ENCODE results near the gene SASH3. TPM values are rescaled to one million over a fixed set of nuclear protein-coding genes. Genes with fewer than 3 reads are reported as not detected.

Gene SASH3
- total and polyA plus RNA-seq, 2 donors: 2.6 to 6.4 TPM

- WGBS: 93% methylated on average over 4 of the region's 4 CpGs
- H3K27ac ChIP-seq (ENCODE audit: low read depth): no peak overlapping the region
These were observed 32.2 kb upstream of the SASH3 start for GRCh38 chrX:129747533-129747932.

GRCh38 chrX:129748305-129748704, 31.4 kb upstream of the SASH3 start:
- no peak overlapping the region for H3K4me3 ChIP-seq (ENCODE audit: low read depth, low read length)
- no peak for DNase-seq (ENCODE audit: extremely low spot score)
- no peak overlapping the region for H3K27ac ChIP-seq (ENCODE audit: low read depth)
- WGBS: 54% methylated on average over 4 of the region's 4 CpGs
- no peaks in the 10 kb centered on the region for H3K4me1 ChIP-seq (ENCODE audit: insufficient read depth)
- no peaks in the 10 kb centered on the region for H3K36me3 ChIP-seq (ENCODE audit: insufficient read depth)

More at GRCh38 chrX:129747533-129747932, 32.2 kb upstream of the SASH3 start:
- H3K36me3 ChIP-seq (ENCODE audit: insufficient read depth): no peaks in the 10 kb centered on the region
- no peak overlapping the region for H3K4me3 ChIP-seq (ENCODE audit: low read depth, low read length)
- H3K4me1 ChIP-seq (ENCODE audit: insufficient read depth): no peaks in the 10 kb centered on the region
- no peak for DNase-seq (ENCODE audit: extremely low spot score)

GRCh38 chrX:129749069-129749468, 30.7 kb upstream of the SASH3 start:
- WGBS: 43% methylated on average over 2 of the region's 2 CpGs
- no peaks in the 10 kb centered on the region for H3K4me1 ChIP-seq (ENCODE audit: insufficient read depth)
- H3K27ac ChIP-seq (ENCODE audit: low read depth): no peak overlapping the region
- H3K4me3 ChIP-seq (ENCODE audit: low read depth, low read length): no peak overlapping the region
- H3K36me3 ChIP-seq (ENCODE audit: insufficient read depth): no peaks in the 10 kb centered on the region
- no peak for DNase-seq (ENCODE audit: extremely low spot score)

GRCh38 chrX:129750971-129751370, 28.8 kb upstream of the SASH3 start:
- no peaks in the 10 kb centered on the region for H3K4me1 ChIP-seq (ENCODE audit: insufficient read depth)
- no peak overlapping the region for H3K27ac ChIP-seq (ENCODE audit: low read depth)
- WGBS: 96% methylated on average over 8 of the region's 8 CpGs
- H3K4me3 ChIP-seq (ENCODE audit: low read depth, low read length): no peak overlapping the region
- no peak for DNase-seq (ENCODE audit: extremely low spot score)
- no peaks in the 10 kb centered on the region for H3K36me3 ChIP-seq (ENCODE audit: insufficient read depth)

GRCh38 chrX:129754056-129755024, 25.4 kb upstream of the SASH3 start:
- DNase-seq (ENCODE audit: extremely low spot score): no peak
- no peak overlapping the region for H3K27ac ChIP-seq (ENCODE audit: low read depth)
- 51% methylated on average over 22 of the region's 22 CpGs for WGBS
- no peaks in the 10 kb centered on the region for H3K36me3 ChIP-seq (ENCODE audit: insufficient read depth)
- H3K4me3 ChIP-seq (ENCODE audit: low read depth, low read length): no peak overlapping the region
- no peaks in the 10 kb centered on the region for H3K4me1 ChIP-seq (ENCODE audit: insufficient read depth)

GRCh38 chrX:129755779-129756650, 23.7 kb upstream of the SASH3 start:
- WGBS: 87% methylated on average over 18 of the region's 18 CpGs
- Histone ChIP-seq H3K27ac (ENCODE audit: low read depth) (no peak overlapping the region), H3K36me3 (ENCODE audit: insufficient read depth) (no peaks in the 10 kb centered on the region), H3K4me3 (ENCODE audit: low read depth, low read length) (no peak overlapping the region), H3K4me1 (ENCODE audit: insufficient read depth) (no peaks in the 10 kb centered on the region)
- DNase-seq (ENCODE audit: extremely low spot score): no peak

GRCh38 chrX:129759576-129760061, 20.1 kb upstream of the SASH3 start:
- 51% methylated on average over 14 of the region's 14 CpGs for WGBS
- no peak for DNase-seq (ENCODE audit: extremely low spot score)
- Histone ChIP-seq H3K36me3 (ENCODE audit: insufficient read depth) (no peaks in the 10 kb centered on the region), H3K4me3 (ENCODE audit: low read depth, low read length) (no peak overlapping the region), H3K27ac (ENCODE audit: low read depth) (no peak overlapping the region), H3K4me1 (ENCODE audit: insufficient read depth) (no peaks in the 10 kb centered on the region)

GRCh38 chrX:129760155-129760554, 19.6 kb upstream of the SASH3 start:
- H3K36me3 ChIP-seq (ENCODE audit: insufficient read depth): no peaks in the 10 kb centered on the region
- H3K4me1 ChIP-seq (ENCODE audit: insufficient read depth): no peaks in the 10 kb centered on the region
- no peak for DNase-seq (ENCODE audit: extremely low spot score)
- 67% methylated on average over 9 of the region's 9 CpGs for WGBS
- H3K27ac ChIP-seq (ENCODE audit: low read depth): no peak overlapping the region
- H3K4me3 ChIP-seq (ENCODE audit: low read depth, low read length): no peak overlapping the region

- no peaks in the 10 kb centered on the region for H3K36me3 ChIP-seq (ENCODE audit: insufficient read depth)
- H3K4me3 ChIP-seq (ENCODE audit: low read depth, low read length): no peak overlapping the region
- 95% methylated on average over 6 of the region's 6 CpGs for WGBS
- no peak for DNase-seq (ENCODE audit: extremely low spot score)
- H3K4me1 ChIP-seq (ENCODE audit: insufficient read depth): no peaks in the 10 kb centered on the region
- H3K27ac ChIP-seq (ENCODE audit: low read depth): no peak overlapping the region
These were observed 18.8 kb upstream of the SASH3 start for GRCh38 chrX:129760981-129761380.

GRCh38 chrX:129761596-129761995, 18.2 kb upstream of the SASH3 start:
- DNase-seq (ENCODE audit: extremely low spot score): no peak
- no peaks in the 10 kb centered on the region for H3K4me1 ChIP-seq (ENCODE audit: insufficient read depth)
- H3K36me3 ChIP-seq (ENCODE audit: insufficient read depth): no peaks in the 10 kb centered on the region
- H3K4me3 ChIP-seq (ENCODE audit: low read depth, low read length): no peak overlapping the region
- H3K27ac ChIP-seq (ENCODE audit: low read depth): no peak overlapping the region
- WGBS: 96% methylated on average over 4 of the region's 4 CpGs

GRCh38 chrX:129762448-129762847, 17.3 kb upstream of the SASH3 start:
- Histone ChIP-seq H3K36me3 (ENCODE audit: insufficient read depth) (no peaks in the 10 kb centered on the region), H3K4me1 (ENCODE audit: insufficient read depth) (no peaks in the 10 kb centered on the region), H3K4me3 (ENCODE audit: low read depth, low read length) (no peak overlapping the region), H3K27ac (ENCODE audit: low read depth) (no peak overlapping the region)
- 95% methylated on average over 3 of the region's 3 CpGs for WGBS
- DNase-seq (ENCODE audit: extremely low spot score): no peak

GRCh38 chrX:129763666-129764065, 16.1 kb upstream of the SASH3 start:
- no peak overlapping the region for H3K4me3 ChIP-seq (ENCODE audit: low read depth, low read length)
- H3K36me3 ChIP-seq (ENCODE audit: insufficient read depth): no peaks in the 10 kb centered on the region
- H3K27ac ChIP-seq (ENCODE audit: low read depth): no peak overlapping the region
- H3K4me1 ChIP-seq (ENCODE audit: insufficient read depth): no peaks in the 10 kb centered on the region
- no peak for DNase-seq (ENCODE audit: extremely low spot score)

- WGBS: 96% methylated on average over 8 of the region's 8 CpGs
- no peak overlapping the region for H3K4me3 ChIP-seq (ENCODE audit: low read depth, low read length)
- no peak overlapping the region for H3K27ac ChIP-seq (ENCODE audit: low read depth)
- DNase-seq (ENCODE audit: extremely low spot score): no peak
- no peaks in the 10 kb centered on the region for H3K4me1 ChIP-seq (ENCODE audit: insufficient read depth)
- H3K36me3 ChIP-seq (ENCODE audit: insufficient read depth): no peaks in the 10 kb centered on the region
These were observed 11.6 kb upstream of the SASH3 start for GRCh38 chrX:129768186-129768585.

Measured in urinary bladder (tissue), 4 donors.